Endometrial microvascular endothelial cells (primary cell): ENCODE data around the gene CEP19. TPM values are rescaled to one million over a fixed set of nuclear protein-coding genes. Genes with fewer than 3 reads are reported as not detected.

Experiments used
- in situ Hi-C: cut with HindIII; loops from 2 replicates; pipeline ENCODE4 v1.10.0; 2017; ENCODE audit warnings: low sequenced_read_pairs, low pct_unique_long_range_greater_than_20kb; ENCODE audit errors: inconsistent ontology term
- total RNA-seq: library from RNA; depleted of rRNA; stranded (reverse); fragments of >200 nt; gene quantifications from one replicate; pipeline ENCODE4 v1.2.3, GENCODE V29; 2015; ENCODE audit errors: inconsistent ontology term

The CEP19 gene
- total RNA-seq, 1 donor from 2014 or later = 1.3 TPM

DNA sequence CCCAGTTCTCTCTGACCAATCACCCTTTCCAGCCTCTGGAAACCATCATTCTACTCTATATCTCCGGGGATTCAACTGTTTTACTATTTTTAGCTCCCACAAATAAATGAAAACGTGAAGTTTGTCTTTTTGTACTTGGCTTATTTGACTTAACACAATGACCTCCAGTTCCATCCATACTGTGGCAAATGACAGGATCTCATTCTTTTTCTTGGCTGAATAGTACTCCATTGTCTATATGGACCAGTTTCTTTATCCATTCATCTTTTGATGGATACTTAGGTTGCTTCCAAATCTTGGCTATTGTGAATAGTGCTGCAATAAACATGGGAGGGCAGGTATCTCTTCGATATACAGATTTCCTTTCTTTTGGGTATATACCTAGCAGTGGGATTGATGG, 38.4 kb downstream of the CEP19 start:
- in situ Hi-C loops = no loop called here

DNA sequence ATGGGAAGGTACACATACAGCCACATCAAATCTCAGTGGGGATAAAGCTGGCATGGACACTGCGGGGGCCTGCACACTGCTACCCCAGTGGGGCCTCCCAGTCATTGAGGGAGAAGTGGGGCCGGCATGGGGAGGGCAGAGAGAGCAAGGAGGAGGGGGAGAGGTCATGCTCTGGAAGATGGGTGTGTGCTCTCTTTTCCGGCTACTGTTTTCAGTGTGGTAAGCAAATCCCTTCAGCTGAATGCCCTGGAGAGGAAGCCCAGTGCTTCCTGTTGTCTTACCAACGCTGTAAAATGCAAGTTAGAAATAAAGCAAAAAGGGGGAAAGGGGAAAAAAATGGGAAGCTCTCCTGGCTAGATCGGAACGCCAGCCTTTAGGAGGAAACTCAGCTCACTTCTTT, 41.7 kb downstream of the CEP19 start:
- in situ Hi-C loops = no loop called here

GRCh38 chr3:196667056-196667825, 44.8 kb downstream of the CEP19 start:
- in situ Hi-C loops = no loop called here

GRCh38 chr3:196666001-196666867, 45.8 kb downstream of the CEP19 start:
- in situ Hi-C loops = no loop called here

DNA sequence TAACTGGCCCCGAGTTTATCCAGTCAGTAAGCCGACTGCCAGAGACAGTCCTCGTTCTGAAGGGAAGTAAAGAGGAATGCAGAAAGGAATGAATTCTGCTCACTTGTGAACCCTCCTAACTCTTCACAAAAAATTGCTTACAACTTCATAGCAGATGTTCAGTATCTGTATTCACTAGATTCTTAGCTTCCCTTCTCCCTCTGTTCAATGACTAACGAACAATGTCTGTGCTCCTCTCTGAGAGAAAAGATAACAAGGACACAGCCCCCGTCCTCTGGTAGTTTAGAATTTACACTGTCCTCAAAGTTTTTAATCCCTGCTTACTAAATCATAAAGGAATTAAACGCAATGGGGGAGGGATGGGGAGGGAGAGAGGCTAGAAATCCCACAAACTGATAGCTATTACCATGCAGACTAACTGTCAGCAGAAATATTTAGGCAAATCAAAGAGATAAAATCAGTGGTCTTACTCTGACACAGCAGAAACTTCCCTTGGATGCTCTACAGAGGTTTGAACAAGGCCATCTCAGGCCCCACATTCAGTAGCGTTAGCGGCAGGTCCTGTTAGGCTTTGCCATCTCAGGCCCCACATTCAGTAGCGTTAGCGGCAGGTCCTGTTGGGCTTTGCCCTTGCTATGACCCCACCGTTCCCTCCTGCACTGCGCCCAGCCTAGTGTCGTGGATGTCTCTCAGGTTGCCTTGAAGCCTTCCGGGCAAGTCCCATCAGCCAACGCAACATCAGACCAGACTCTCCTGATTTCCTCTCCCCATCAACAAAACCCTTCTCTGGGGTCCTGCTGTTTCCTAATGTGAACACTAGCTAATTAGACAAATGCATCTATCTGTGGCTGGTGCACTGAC, 49.1 kb downstream of the CEP19 start:
- in situ Hi-C loops = no loop called here

DNA sequence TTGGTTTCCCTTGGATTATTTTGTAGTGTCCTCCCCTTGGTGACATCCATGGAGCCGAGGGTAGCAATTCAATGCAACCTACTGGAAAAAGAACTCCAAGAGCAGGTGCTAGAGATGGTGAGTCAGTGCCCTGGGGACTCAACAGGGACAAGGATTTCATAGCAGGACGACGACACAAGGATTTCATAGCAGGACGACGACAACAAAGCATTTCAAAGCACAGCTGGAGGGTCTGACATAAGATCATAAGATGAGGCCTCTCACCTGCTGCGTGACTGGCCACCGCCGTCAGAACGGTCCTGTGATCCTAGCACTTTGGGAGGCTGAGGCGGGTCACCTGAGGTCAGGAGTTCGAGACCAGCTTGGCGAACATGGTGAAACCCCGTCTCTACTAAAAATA, 50.0 kb downstream of the CEP19 start:
- in situ Hi-C loops = no loop called here

DNA sequence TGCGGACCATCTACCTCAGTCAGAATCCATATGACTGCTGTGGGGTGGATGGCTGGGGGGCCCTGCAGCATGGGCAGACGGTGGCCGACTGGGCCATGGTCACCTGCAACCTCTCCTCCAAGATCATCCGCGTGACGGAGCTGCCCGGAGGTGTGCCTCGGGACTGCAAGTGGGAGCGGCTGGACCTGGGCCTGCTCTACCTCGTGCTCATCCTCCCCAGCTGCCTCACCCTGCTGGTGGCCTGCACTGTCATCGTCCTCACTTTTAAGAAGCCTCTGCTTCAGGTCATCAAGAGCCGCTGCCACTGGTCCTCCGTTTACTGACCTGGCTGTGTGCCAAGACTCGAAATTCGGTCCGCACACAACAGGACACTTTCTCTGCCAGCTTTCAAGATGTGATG, 50.6 kb downstream of the CEP19 start:
- in situ Hi-C loops = no loop called here

DNA sequence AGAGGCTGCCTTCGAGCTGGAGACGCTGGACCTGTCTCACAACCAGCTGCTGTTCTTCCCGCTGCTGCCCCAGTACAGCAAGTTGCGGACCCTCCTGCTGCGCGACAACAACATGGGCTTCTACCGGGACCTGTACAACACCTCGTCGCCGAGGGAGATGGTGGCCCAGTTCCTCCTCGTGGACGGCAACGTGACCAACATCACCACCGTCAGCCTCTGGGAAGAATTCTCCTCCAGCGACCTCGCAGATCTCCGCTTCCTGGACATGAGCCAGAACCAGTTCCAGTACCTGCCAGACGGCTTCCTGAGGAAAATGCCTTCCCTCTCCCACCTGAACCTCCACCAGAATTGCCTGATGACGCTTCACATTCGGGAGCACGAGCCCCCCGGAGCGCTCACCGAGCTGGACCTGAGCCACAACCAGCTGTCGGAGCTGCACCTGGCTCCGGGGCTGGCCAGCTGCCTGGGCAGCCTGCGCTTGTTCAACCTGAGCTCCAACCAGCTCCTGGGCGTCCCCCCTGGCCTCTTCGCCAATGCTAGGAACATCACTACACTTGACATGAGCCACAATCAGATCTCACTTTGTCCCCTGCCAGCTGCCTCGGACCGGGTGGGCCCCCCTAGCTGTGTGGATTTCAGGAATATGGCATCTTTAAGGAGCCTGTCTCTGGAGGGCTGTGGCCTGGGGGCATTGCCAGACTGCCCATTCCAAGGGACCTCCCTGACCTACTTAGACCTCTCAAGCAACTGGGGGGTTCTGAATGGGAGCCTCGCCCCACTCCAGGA, 51.5 kb downstream of the CEP19 start:
- in situ Hi-C loops = no loop called here

DNA sequence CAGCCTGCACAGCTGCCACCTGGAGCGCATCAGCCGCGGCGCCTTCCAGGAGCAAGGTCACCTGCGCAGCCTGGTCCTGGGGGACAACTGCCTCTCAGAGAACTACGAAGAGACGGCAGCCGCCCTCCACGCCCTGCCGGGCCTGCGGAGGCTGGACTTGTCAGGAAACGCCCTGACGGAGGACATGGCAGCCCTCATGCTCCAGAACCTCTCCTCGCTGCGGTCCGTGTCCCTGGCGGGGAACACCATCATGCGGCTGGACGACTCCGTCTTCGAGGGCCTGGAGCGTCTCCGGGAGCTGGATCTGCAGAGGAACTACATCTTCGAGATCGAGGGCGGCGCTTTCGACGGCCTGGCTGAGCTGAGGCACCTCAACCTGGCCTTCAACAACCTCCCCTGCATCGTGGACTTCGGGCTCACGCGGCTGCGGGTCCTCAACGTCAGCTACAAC, 52.1 kb downstream of the CEP19 start:
- in situ Hi-C loops = no loop called here

Other genes starting within 250 kb of the CEP19 start
- 15.2 TPM for gene RNF168, start 208.5 kb downstream of the CEP19 start, total RNA-seq
- gene SMCO1, start 196.9 kb downstream of the CEP19 start, total RNA-seq = not detected
- 11.5 TPM for gene WDR53, start 143.7 kb downstream of the CEP19 start, total RNA-seq
- gene FBXO45, start 143.6 kb downstream of the CEP19 start, total RNA-seq = 21.7 TPM
- 5.7 TPM for gene NRROS, start 72.6 kb downstream of the CEP19 start, total RNA-seq
- gene PIGX, start 127 bp upstream of the CEP19 start, total RNA-seq = 20.8 TPM
- 78.7 TPM for gene PAK2, start 27.6 kb upstream of the CEP19 start, total RNA-seq
- 22.7 TPM for gene SENP5, start 155.7 kb upstream of the CEP19 start, total RNA-seq
- 68.6 TPM for gene NCBP2, start 230.3 kb upstream of the CEP19 start, total RNA-seq